Testis (tissue), 2 donors: ENCODE results near the gene STK33.

Experiments used
- CTCF ChIP-seq, 3 experiments: fragments of 450-650 bp in 2 of 3; fragments of 200-600 bp in 1 of 3; sonication (generic) in 1 of 3; IDR thresholded peaks; one replicate each; pipeline ENCODE4 v1.5.1; 2016 to 2019; ENCODE audit warnings: antibody characterized with exemption in 3 of 3, mild to moderate bottlenecking in 2 of 3, moderate library complexity in 1 of 3
- POLR2A ChIP-seq: fragments of 450-650 bp; IDR thresholded peaks from one replicate; pipeline ENCODE4 v1.6.1; 2017; ENCODE audit warnings: antibody characterized with exemption, mild to moderate bottlenecking, moderate library complexity

DNA sequence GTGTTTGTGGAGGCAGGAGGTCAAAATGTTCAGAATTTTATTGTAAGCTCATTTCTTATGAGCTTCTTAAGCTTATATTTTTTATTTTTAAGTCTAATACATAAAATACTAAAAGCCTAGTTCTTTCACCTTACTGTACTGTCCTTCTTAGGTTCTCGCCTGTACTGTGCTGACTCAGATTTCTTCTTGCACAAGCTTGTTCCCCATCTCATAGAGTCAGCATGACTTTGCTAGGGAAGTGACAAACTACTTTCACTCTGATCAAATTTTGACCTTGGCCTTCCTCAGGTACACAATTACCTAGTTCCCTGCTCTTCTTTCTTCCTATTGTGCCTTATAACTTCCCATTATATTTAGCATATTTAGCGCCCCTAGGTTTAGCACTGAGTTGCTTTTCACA lies 81.5 kb downstream of the STK33 start:
- TF ChIP-seq CTCF (IDR thresholded peaks at IDR 0.05) (no peak), POLR2A (no peak)
